Chondrocyte (in vitro differentiated cells): ENCODE data around the gene POLR2J. TPM values are rescaled to one million over a fixed set of nuclear protein-coding genes. Genes with fewer than 3 reads are reported as not detected.

Experiments used
- DNase-seq: peaks from one replicate; pipeline ENCODE4 v3.0.0; 2021; ENCODE audit warnings: mixed read lengths, low spot score
- H3K27ac Mint-ChIP-seq: one replicate; pipeline ENCODE4 v1.8.0; 2021; ENCODE audit warnings: mild to moderate bottlenecking, moderate library complexity, mixed read lengths; ENCODE audit not compliant: unreplicated experiment
- H3K27me3 Mint-ChIP-seq: 2 replicates; pipeline ENCODE4 v1.8.0; 2021; ENCODE audit warnings: low read depth, mixed read lengths
- H3K36me3 Mint-ChIP-seq: 2 replicates; pipeline ENCODE4 v1.8.0; 2021; ENCODE audit warnings: low read depth, mixed read lengths
- H3K4me1 Mint-ChIP-seq: 2 replicates; pipeline ENCODE4 v1.8.0; 2021; ENCODE audit warnings: low read depth, mild to moderate bottlenecking, mixed read lengths
- H3K4me3 Mint-ChIP-seq: one replicate; pipeline ENCODE4 v1.8.0; 2021; ENCODE audit warnings: mild to moderate bottlenecking, moderate library complexity, mixed read lengths; ENCODE audit not compliant: unreplicated experiment
- H3K9me3 Mint-ChIP-seq: 2 replicates; pipeline ENCODE4 v1.8.0; 2021; ENCODE audit warnings: low read depth, mixed read lengths
- total RNA-seq: library from RNA; stranded (reverse); gene quantifications from 3 replicates; pipeline ENCODE4 v1.2.1, GENCODE V29; 2021
- TF ChIP-seq, protein P1 (sequence below): fragments of 200-600 bp; sonication (generic); IDR thresholded peaks from 2 replicates; pipeline ENCODE4 v1.5.0; 2021; ENCODE audit warnings: antibody characterized with exemption, mild to moderate bottlenecking, moderate library complexity

Gene POLR2J
- total RNA-seq, 1 donor from 2014 or later, result 36.6 TPM

DNA sequence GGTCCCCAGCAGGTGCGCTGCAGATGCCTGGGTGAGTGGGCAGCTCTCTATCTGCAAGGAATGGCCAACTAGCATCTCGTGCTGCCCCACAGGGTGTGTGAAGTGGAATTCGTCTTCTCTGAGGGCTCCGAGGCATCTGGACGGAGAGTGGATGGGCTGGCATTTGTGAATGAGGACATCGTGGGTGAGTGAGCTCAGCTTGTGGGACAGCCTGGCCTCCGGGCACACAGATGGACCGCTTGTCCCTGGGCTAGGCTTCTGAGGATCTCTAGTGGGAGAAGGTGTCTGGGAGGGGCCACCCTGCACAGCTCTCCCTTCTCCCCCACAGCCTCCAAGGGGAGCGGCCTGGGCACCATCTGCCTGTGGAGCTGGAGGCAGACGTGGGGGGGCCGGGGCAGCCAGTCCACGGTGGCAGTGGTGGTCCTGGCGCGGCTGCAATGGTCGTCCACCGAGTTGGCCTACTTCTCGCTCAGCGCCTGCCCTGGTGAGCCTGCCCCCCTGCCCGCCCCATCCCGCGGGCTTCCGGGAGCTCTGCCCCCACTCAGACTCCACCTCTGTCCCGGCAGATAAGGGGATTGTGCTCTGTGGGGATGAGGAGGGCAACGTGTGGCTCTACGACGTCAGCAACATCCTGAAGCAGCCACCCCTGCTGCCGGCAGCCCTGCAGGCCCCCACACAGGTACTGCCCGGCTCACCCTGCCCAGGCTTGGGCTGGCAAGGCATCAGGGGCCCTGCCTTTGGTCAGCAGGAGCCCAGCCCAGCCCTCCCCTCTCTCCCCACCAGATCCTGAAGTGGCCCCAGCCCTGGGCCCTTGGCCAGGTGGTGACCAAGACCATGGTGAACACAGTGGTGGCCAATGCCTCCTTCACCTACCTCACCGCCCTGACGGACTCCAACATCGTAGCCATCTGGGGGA, 6.3 kb downstream of the POLR2J start:
- TF ChIP-seq, protein P1, sequence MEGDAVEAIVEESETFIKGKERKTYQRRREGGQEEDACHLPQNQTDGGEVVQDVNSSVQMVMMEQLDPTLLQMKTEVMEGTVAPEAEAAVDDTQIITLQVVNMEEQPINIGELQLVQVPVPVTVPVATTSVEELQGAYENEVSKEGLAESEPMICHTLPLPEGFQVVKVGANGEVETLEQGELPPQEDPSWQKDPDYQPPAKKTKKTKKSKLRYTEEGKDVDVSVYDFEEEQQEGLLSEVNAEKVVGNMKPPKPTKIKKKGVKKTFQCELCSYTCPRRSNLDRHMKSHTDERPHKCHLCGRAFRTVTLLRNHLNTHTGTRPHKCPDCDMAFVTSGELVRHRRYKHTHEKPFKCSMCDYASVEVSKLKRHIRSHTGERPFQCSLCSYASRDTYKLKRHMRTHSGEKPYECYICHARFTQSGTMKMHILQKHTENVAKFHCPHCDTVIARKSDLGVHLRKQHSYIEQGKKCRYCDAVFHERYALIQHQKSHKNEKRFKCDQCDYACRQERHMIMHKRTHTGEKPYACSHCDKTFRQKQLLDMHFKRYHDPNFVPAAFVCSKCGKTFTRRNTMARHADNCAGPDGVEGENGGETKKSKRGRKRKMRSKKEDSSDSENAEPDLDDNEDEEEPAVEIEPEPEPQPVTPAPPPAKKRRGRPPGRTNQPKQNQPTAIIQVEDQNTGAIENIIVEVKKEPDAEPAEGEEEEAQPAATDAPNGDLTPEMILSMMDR, result no peak
- no peaks in the 10 kb centered on the region for H3K4me1 Mint-ChIP-seq
- H3K9me3 Mint-ChIP-seq, result no peaks in the 10 kb centered on the region
- H3K4me3 Mint-ChIP-seq, result no peak overlapping the region
- H3K27ac Mint-ChIP-seq, result no peak overlapping the region
- peaks cover 5% of the 10 kb centered on the region for H3K36me3 Mint-ChIP-seq
- no peaks in the 10 kb centered on the region for H3K27me3 Mint-ChIP-seq
- peak; percentile 86 for DNase-seq

DNA sequence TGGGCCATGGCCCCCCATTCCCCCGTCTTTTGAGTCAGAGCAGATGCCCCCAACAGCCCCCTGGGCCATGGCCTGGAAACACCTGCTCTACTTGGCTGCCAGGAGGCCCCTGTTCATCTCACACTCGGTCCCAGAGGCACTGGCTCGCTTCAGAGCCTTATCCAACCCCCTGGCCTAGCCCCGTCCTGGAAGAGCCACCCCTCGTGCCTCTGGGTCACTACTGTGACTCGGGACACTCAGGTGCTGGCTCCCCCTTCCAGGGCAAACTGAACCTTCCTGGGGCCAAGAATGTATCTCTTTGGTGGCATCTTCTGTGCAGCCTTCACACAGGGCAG, 7.0 kb downstream of the POLR2J start:
- Mint-ChIP-seq H3K4me3 (no peak overlapping the region), H3K27me3 (no peaks in the 10 kb centered on the region), H3K4me1 (no peaks in the 10 kb centered on the region), H3K9me3 (no peaks in the 10 kb centered on the region), H3K36me3 (peaks cover 5% of the 10 kb centered on the region), H3K27ac (no peak overlapping the region)
- TF ChIP-seq, protein P1, result no peak
- DNase-seq, result peak; percentile 77

DNA sequence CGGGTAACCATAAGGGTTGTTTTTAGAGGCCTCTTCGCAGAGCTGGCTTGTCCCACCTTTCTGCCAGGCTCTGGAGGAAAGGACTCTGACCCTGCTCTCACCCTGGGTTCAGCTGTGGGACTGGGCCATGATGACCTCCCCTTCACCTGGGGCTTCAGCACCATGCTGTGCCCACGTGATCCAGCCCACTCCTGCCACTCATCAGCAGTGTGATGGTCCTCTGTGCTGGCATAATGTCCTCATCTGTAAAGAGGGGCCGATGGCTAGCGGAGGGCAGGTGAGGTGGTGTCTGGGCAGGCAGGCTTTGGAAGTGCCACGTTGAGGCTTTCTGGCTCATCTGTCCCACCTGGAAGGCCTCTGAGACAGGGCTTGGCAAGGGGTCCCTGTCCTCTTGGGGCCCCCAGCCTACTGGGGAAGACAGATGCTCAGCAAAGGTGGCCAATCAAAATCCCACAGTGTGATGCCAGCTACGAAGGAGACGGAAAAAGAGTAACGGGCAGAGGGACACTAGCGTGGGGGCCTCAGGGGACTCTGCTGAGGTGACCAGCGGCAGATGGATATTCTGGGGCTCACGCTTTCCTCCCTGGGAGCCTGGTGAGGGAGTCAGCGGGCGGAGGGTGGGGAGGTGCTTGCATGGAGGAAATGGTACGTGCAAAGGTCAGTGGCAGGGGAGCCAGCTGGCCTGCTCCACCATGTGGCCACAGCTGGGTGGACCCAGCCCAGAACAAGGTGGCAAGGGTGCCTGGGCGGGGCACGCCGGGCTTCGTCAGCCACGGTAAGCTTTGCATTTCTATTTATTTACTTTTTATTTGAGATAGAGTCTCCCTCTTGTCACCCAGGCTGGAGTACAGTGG, 8.5 kb downstream of the POLR2J start:
- Mint-ChIP-seq H3K27me3 (no peaks in the 10 kb centered on the region), H3K27ac (no peak overlapping the region), H3K9me3 (no peaks in the 10 kb centered on the region), H3K4me1 (peaks cover 10% of the 10 kb centered on the region), H3K36me3 (peaks cover 5% of the 10 kb centered on the region), H3K4me3 (no peak overlapping the region)
- peak; percentile 78 for DNase-seq
- TF ChIP-seq, protein P1, result no peak

DNA sequence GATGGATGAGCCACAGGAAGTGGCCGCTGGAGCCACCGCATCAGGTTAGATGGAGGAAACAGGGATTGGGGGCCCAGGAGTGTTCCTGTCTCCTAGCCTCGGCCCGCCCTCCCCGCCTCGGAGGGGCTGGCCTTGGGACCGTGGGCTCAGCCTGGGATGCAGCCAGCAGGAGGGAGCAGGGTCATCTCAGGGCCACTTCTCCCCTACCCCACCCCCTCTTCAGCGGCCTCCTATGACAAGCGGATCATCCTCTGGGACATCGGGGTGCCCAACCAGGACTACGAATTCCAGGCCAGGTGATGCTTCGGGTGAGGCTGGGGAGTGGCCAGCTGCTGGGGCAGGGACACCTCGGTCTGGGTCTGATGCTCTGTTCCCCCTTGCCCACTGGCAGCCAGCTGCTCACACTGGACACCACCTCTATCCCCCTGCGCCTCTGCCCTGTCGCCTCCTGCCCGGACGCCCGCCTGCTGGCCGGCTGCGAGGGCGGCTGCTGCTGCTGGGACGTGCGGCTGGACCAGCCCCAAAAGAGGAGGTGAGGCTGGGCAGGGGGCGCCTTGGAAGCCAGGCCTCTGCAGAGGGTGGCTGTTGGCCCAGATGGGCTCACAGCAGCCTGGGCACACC, 9.3 kb downstream of the POLR2J start:
- peaks cover 5% of the 10 kb centered on the region for H3K36me3 Mint-ChIP-seq
- DNase-seq, result peak; percentile 83
- H3K9me3 Mint-ChIP-seq, result no peaks in the 10 kb centered on the region
- peaks cover 10% of the 10 kb centered on the region for H3K4me1 Mint-ChIP-seq
- H3K27ac Mint-ChIP-seq, result no peak overlapping the region
- TF ChIP-seq, protein P1, result no peak
- H3K4me3 Mint-ChIP-seq, result no peak overlapping the region
- no peaks in the 10 kb centered on the region for H3K27me3 Mint-ChIP-seq
